SK-N-SH (cell line): ENCODE data around the gene CLCN2. TPM values are rescaled to one million over a fixed set of nuclear protein-coding genes. Genes with fewer than 3 reads are reported as not detected.

Experiments used
- CTCF ChIA-PET: fragments of 300-600, 350-600 bp; formaldehyde crosslinking; extraction: SDS; loops from one replicate; lab custom pipeline; 2021; lab: Yijun Ruan, JAX
- POLR2A ChIA-PET: fragments of 350-600 bp; sonication (Branson Sonifier 250); formaldehyde crosslinking; extraction: SDS; loops from one replicate; lab custom pipeline; 2020; ENCODE audit warnings: antibody characterized with exemption, inconsistent platforms; lab: Yijun Ruan, JAX
- DNase-seq: peaks from one replicate; pipeline ENCODE4 v3.0.0; 2012
- H2AFZ ChIP-seq: fragments of 200-600 bp; sonication (generic); 2 replicates; pipeline ENCODE4 v1.8.1; 2016; ENCODE audit warnings: antibody characterized with exemption, mild to moderate bottlenecking, low read depth
- H3F3A ChIP-seq: fragments of 200-600 bp; sonication (generic); replicated peaks from 2 replicates; pipeline ENCODE3; 2016; ENCODE audit warnings: antibody characterized with exemption, mild to moderate bottlenecking; ENCODE audit not compliant: insufficient read depth
- H3K27ac ChIP-seq, 2 experiments: fragments of 200-500 bp in 1 of 2; fragments of 200-600 bp in 1 of 2; sonication (Bioruptor generic) in 1 of 2; sonication (generic), shearing (Covaris generic) in 1 of 2; 2 replicates each; pipeline versions ENCODE4 v1.5.1 to v1.6.1; 2014 to 2016; ENCODE audit warnings: low read depth in 2 of 2, inconsistent platforms in 1 of 2, low read length in 1 of 2, mild to moderate bottlenecking in 1 of 2, mixed read lengths in 1 of 2
- H3K27me3 ChIP-seq: fragments of 200-600 bp; sonication (generic), shearing (Covaris generic); 2 replicates; pipeline ENCODE4 v1.6.1; 2016; ENCODE audit warnings: mixed run types; ENCODE audit not compliant: insufficient read depth
- H3K36me3 ChIP-seq, 2 experiments: fragments of 200-500 bp in 1 of 2; fragments of 200-600 bp in 1 of 2; sonication (Bioruptor generic) in 1 of 2; sonication (generic) in 1 of 2; replicated peaks in 1 of 2; 2 replicates each; pipeline versions ENCODE3 to v1.5.1; 2014 to 2016; ENCODE audit warnings: low read length in 1 of 2, mild to moderate bottlenecking in 1 of 2; ENCODE audit not compliant: insufficient read depth in 2 of 2, control insufficient read depth in 1 of 2
- H3K4me1 ChIP-seq, 2 experiments: fragments of 200-500 bp in 1 of 2; fragments of 200-600 bp in 1 of 2; sonication (Bioruptor generic) in 1 of 2; sonication (generic), shearing (Covaris generic) in 1 of 2; 2 replicates each; pipeline versions ENCODE4 v1.5.1 to v1.6.1; 2014 to 2016; ENCODE audit warnings: low read depth in 1 of 2, low read length in 1 of 2, mixed run types in 1 of 2; ENCODE audit not compliant: insufficient read depth in 2 of 2, control insufficient read depth in 1 of 2
- H3K4me2 ChIP-seq: fragments of 200-600 bp; sonication (generic), shearing (Covaris generic); 2 replicates; pipeline ENCODE4 v1.6.1; 2017; ENCODE audit warnings: mixed run types
- H3K4me3 ChIP-seq, 2 experiments: fragments of 200-500 bp in 1 of 2; fragments of 200-600 bp in 1 of 2; sonication (Bioruptor generic) in 1 of 2; sonication (generic), shearing (Covaris generic) in 1 of 2; 2 replicates each; pipeline versions ENCODE4 v1.5.1 to v1.8.1; 2014 to 2016; ENCODE audit warnings: low read depth in 2 of 2, inconsistent platforms in 1 of 2, low read length in 1 of 2, mild to moderate bottlenecking in 1 of 2, mixed read lengths in 1 of 2, moderate library complexity in 1 of 2
- H3K79me2 ChIP-seq: fragments of 200-600 bp; sonication (generic); 2 replicates; pipeline ENCODE4 v1.8.1; 2017; ENCODE audit warnings: mild to moderate bottlenecking; ENCODE audit not compliant: insufficient read depth
- H3K9ac ChIP-seq: fragments of 200-600 bp; sonication (generic); 2 replicates; pipeline ENCODE4 v1.6.1; 2017; ENCODE audit warnings: mixed run types
- H3K9me2 ChIP-seq: fragments of 200-600 bp; sonication (generic); 2 replicates; pipeline ENCODE4 v1.6.1; 2017; ENCODE audit warnings: mixed run types
- H3K9me3 ChIP-seq: fragments of 200-600 bp; sonication (generic); 2 replicates; pipeline ENCODE4 v1.6.1; 2017; ENCODE audit warnings: mixed run types, mild to moderate bottlenecking, moderate library complexity
- H4K20me1 ChIP-seq: fragments of 200-600 bp; sonication (generic); 2 replicates; pipeline ENCODE4 v1.6.1; 2017; ENCODE audit warnings: mild to moderate bottlenecking, mixed run types; ENCODE audit not compliant: insufficient read depth
- EZH2phosphoT487 ChIP-seq: fragments of 200-600 bp; sonication (generic); IDR thresholded peaks from 2 replicates; pipeline ENCODE4 v1.6.1; 2017; ENCODE audit warnings: low read depth, mixed run types, mild to moderate bottlenecking, antibody characterized with exemption, moderate library complexity, borderline replicate concordance
- FOSL2 ChIP-seq: IDR thresholded peaks from 2 replicates; pipeline ENCODE4 v1.4.0; 2012; ENCODE audit warnings: low read depth, mild to moderate bottlenecking, moderate library complexity, borderline replicate concordance
- FOXJ3 ChIP-seq: sonication (generic); formaldehyde crosslinking; IDR thresholded peaks from 2 replicates; pipeline ENCODE4 v1.5.1; 2020; ENCODE audit warnings: mild to moderate bottlenecking, missing genetic modification reagents
- FOXM1 ChIP-seq: IDR thresholded peaks from 2 replicates; pipeline ENCODE4 v1.4.0; 2012; ENCODE audit warnings: low read depth, mild to moderate bottlenecking
- NFIC ChIP-seq: IDR thresholded peaks from 2 replicates; pipeline ENCODE4 v1.4.0; 2012; ENCODE audit warnings: borderline replicate concordance
- RAD21 ChIP-seq: IDR thresholded peaks from 2 replicates; pipeline ENCODE4 v1.6.1; 2012; ENCODE audit warnings: mild to moderate bottlenecking, low read length
- RCOR1 ChIP-seq: fragments of 150-350 bp; IDR thresholded peaks from 2 replicates; pipeline ENCODE4 v1.6.1; 2017; ENCODE audit warnings: antibody characterized with exemption, low read length
- RFX5 ChIP-seq: IDR thresholded peaks from 2 replicates; pipeline ENCODE4 v1.6.1; 2012; ENCODE audit warnings: mild to moderate bottlenecking, improper control_type of control experiment, low read length
- WGBS: methylation state at CpG from one replicate; pipeline ENCODE4 v1.1.6; 2017; ENCODE audit warnings: low lambda C conversion rate; 5-methylcytosine and 5-hydroxymethylcytosine counted together
- polyA plus RNA-seq, 3 experiments: library from polyadenylated mRNA; depleted of rRNA; stranded (reverse); fragments of >200 nt; gene quantifications; 2 replicates each; pipeline ENCODE4 v1.2.3, GENCODE V29; 2012
- TF ChIP-seq, protein P1 (sequence below): IDR thresholded peaks from 2 replicates; pipeline ENCODE4 v1.6.1; 2012; ENCODE audit warnings: mild to moderate bottlenecking, low read depth, low read length, moderate library complexity
- TF ChIP-seq, protein P2 (sequence below): IDR thresholded peaks from 2 replicates; pipeline ENCODE4 v1.4.0; 2012; ENCODE audit warnings: low read depth
- TF ChIP-seq, protein P3 (sequence below): fragments of 150-350 bp; IDR thresholded peaks from 2 replicates; pipeline ENCODE4 v1.6.1; 2017; ENCODE audit warnings: antibody characterized with exemption, low read length, low read depth, borderline replicate concordance
- TF ChIP-seq, protein P4 (sequence below): fragments of 150-350 bp; IDR thresholded peaks from 2 replicates; pipeline ENCODE4 v1.6.1; 2016; ENCODE audit warnings: mild to moderate bottlenecking, low read depth, low read length

Gene CLCN2
- polyA plus RNA-seq, 1 of the 3 experiments (the other 2 are of a cell fraction), result 9.1 TPM

DNA sequence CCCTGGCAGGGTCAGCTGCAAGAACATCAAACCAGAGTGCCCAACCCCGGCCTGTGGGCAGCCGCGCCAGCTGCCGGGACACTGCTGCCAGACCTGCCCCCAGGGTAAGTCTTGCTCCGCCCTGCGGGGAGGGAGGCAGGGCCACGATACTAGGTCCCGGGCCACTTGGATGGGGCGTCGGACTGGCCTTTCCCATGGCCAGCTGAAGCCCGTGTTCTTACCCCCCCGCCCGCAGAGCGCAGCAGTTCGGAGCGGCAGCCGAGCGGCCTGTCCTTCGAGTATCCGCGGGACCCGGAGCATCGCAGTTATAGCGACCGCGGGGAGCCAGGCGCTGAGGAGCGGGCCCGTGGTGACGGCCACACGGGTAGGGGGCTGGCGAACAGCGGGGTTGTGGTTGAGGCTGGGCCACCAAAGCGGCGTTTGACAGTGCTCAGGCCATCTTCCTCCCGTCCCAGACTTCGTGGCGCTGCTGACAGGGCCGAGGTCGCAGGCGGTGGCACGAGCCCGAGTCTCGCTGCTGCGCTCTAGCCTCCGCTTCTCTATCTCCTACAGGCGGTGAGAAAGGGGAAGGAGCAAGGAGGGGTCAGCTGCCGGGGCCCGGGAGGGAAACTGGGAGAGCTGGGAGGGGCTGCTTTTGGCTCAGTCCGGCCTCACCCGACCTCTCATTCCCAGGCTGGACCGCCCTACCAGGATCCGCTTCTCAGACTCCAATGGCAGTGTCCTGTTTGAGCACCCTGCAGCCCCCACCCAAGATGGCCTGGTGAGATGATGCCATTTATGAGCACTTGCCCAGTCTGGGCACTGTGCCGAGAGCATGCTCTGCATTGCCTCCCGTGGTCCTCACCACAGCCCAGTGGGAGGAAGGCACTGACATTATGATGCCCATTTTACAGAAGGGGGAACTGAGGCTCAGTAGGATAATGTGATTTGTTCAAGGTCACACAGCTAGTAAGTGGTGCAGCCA, 20.1 kb upstream of the CLCN2 start:
- H3K27me3 ChIP-seq, result peaks cover 7% of the 10 kb centered on the region; the same call in 1 of the 2 replicates
- H3K36me3 ChIP-seq, result no peaks in the 10 kb centered on the region
- H3K9me2 ChIP-seq, result no peaks in the 10 kb centered on the region
- peak; percentile 57 for DNase-seq
- TF ChIP-seq, protein P1, sequence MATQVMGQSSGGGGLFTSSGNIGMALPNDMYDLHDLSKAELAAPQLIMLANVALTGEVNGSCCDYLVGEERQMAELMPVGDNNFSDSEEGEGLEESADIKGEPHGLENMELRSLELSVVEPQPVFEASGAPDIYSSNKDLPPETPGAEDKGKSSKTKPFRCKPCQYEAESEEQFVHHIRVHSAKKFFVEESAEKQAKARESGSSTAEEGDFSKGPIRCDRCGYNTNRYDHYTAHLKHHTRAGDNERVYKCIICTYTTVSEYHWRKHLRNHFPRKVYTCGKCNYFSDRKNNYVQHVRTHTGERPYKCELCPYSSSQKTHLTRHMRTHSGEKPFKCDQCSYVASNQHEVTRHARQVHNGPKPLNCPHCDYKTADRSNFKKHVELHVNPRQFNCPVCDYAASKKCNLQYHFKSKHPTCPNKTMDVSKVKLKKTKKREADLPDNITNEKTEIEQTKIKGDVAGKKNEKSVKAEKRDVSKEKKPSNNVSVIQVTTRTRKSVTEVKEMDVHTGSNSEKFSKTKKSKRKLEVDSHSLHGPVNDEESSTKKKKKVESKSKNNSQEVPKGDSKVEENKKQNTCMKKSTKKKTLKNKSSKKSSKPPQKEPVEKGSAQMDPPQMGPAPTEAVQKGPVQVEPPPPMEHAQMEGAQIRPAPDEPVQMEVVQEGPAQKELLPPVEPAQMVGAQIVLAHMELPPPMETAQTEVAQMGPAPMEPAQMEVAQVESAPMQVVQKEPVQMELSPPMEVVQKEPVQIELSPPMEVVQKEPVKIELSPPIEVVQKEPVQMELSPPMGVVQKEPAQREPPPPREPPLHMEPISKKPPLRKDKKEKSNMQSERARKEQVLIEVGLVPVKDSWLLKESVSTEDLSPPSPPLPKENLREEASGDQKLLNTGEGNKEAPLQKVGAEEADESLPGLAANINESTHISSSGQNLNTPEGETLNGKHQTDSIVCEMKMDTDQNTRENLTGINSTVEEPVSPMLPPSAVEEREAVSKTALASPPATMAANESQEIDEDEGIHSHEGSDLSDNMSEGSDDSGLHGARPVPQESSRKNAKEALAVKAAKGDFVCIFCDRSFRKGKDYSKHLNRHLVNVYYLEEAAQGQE, result no peak
- no peak for TF ChIP-seq NFIC
- 81% methylated on average over 24 of the region's 55 CpGs for WGBS
- H4K20me1 ChIP-seq, result no peaks in the 10 kb centered on the region
- H3K4me3 ChIP-seq, result no peak overlapping the region
- no peak overlapping the region for H2AFZ ChIP-seq
- H3K9ac ChIP-seq, result no peak overlapping the region
- peaks cover 4% of the 10 kb centered on the region for H3F3A ChIP-seq
- peaks cover 0 to 12% of the 10 kb centered on the region in 2 experiments; a peak in 1 of 4 replicates for H3K4me1 ChIP-seq
- H3K27ac ChIP-seq, result no peak overlapping the region
- POLR2A ChIA-PET, result interaction anchor here (0.6 kb wide), 1 partner anchor 18 kb away, joined by 3 read pairs; no protein-coding TSS in a partner anchor
- H3K4me2 ChIP-seq, result no peak overlapping the region
- H3K9me3 ChIP-seq, result no peaks in the 10 kb centered on the region
- CTCF ChIA-PET, result interaction anchor here (0.6 to 3.4 kb wide), 7 partner anchors 9 to 161 kb away, joined by 3 to 26 read pairs (median 7); no protein-coding TSS in a partner anchor
- H3K79me2 ChIP-seq, result no peaks in the 10 kb centered on the region

DNA sequence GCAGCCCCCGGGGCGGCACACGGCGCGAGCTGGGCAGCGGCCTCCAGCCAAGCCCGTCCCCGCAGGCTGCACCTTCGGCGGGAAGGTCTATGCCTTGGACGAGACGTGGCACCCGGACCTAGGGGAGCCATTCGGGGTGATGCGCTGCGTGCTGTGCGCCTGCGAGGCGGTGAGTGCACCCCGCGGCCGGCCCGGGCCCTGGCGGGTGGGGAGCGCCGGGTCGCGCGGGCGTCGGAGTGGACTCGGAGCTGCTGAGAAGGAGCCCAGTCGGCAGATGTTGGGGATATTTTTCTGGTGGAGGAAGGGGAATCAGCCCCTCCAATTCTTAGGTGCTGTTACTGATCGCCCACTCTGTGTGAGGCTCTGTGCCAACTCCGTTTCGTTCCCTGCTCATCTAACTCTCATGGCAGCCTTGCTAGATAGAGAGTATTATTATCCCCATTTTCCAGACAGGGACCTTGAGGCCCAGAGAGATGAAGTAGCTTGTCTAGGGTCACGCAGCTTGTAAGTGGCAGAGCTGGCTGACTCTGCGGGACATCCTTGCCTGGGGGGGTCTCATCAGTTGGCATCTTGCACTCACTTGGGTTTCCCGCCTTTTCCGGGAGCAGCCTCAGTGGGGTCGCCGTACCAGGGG, 19.3 kb upstream of the CLCN2 start:
- Histone ChIP-seq H3K4me2 (peak overlapping the region; percentile 71; the same call in 1 of the 2 replicates), H3K9me3 (no peaks in the 10 kb centered on the region), H3K9me2 (no peaks in the 10 kb centered on the region), H3K27me3 (peaks cover 7% of the 10 kb centered on the region; the same call in 1 of the 2 replicates), H3K4me1 (peaks cover 0 to 12% of the 10 kb centered on the region in 2 experiments; a peak in 1 of 4 replicates), H3K36me3 (no peaks in the 10 kb centered on the region), H3K27ac (no peak overlapping the region), H3K9ac (no peak overlapping the region), H3F3A (peaks cover 4% of the 10 kb centered on the region), H3K79me2 (no peaks in the 10 kb centered on the region), H4K20me1 (no peaks in the 10 kb centered on the region), H3K4me3 (peak overlapping the region; percentile 48 to 53), H2AFZ (peak overlapping the region; percentile 32; the same call in 1 of the 2 replicates)
- CTCF ChIA-PET, result interaction anchor here (1.3 to 3.4 kb wide), 6 partner anchors 8 to 162 kb away, joined by 3 to 26 read pairs (median 8); no protein-coding TSS in a partner anchor
- POLR2A ChIA-PET, result interaction anchor here (0.6 kb wide), 1 partner anchor 17 kb away, joined by 3 read pairs; no protein-coding TSS in a partner anchor
- 28% methylated on average over 17 of the region's 42 CpGs for WGBS
- no peak for DNase-seq
- TF ChIP-seq FOXM1, result no peak
- TF ChIP-seq RFX5, result no peak
- no peak for TF ChIP-seq FOXJ3
- TF ChIP-seq EZH2phosphoT487, result no peak
- TF ChIP-seq, protein P2, sequence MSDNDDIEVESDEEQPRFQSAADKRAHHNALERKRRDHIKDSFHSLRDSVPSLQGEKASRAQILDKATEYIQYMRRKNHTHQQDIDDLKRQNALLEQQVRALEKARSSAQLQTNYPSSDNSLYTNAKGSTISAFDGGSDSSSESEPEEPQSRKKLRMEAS, result no peak
- no peak for TF ChIP-seq RAD21
- TF ChIP-seq, protein P3, sequence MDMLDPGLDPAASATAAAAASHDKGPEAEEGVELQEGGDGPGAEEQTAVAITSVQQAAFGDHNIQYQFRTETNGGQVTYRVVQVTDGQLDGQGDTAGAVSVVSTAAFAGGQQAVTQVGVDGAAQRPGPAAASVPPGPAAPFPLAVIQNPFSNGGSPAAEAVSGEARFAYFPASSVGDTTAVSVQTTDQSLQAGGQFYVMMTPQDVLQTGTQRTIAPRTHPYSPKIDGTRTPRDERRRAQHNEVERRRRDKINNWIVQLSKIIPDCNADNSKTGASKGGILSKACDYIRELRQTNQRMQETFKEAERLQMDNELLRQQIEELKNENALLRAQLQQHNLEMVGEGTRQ, result no peak
- TF ChIP-seq, protein P1, result no peak
- TF ChIP-seq, protein P4, sequence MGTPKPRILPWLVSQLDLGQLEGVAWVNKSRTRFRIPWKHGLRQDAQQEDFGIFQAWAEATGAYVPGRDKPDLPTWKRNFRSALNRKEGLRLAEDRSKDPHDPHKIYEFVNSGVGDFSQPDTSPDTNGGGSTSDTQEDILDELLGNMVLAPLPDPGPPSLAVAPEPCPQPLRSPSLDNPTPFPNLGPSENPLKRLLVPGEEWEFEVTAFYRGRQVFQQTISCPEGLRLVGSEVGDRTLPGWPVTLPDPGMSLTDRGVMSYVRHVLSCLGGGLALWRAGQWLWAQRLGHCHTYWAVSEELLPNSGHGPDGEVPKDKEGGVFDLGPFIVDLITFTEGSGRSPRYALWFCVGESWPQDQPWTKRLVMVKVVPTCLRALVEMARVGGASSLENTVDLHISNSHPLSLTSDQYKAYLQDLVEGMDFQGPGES, result no peak
- TF ChIP-seq FOSL2, result no peak
- no peak for TF ChIP-seq RCOR1
